ENCODE results near the gene PNMA8C.
"Not testable (repeated sequence)": the region's sequence is repeated elsewhere in the genome, so short reads cannot be mapped to it uniquely, and the experiment has no call there.

PNMA8C gene

GRCh38 chr19:46411088-46411924 lies 17.4 kb downstream of the PNMA8C start:
- no peak for DNase-seq (ENCODE audit: low spot score)

- no peak for DNase-seq (ENCODE audit: low spot score)
Observed at GRCh38 chr19:46410205-46411087, 18.3 kb downstream of the PNMA8C start.

DNA sequence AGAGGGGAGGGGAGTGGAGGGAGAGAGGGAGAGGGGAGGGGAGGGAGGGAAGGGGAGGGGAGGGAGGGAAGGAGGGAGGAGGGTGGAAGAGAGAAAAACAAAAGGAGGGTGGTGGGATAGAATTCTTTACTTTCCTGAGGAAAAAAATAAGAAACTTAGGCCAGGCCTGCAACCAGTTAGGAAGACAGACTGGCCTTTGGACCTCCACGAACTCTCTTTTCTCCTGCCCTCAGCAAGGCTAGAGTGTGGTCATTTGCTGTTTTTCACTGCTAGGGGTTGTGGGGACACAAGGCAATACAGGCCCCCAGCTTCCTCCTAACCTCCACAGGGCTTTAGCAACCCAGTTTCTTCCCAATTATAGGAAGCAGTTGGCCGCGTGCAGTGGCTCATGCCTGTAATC lies 19.5 kb downstream of the PNMA8C start:
- no peak for DNase-seq (ENCODE audit: low spot score)

- DNase-seq (ENCODE audit: low spot score): no peak
Observed at GRCh38 chr19:46408664-46409039, 20.1 kb downstream of the PNMA8C start.

GRCh38 chr19:46407856-46408663 lies 20.7 kb downstream of the PNMA8C start:
- no peak for DNase-seq (ENCODE audit: low spot score)

DNA sequence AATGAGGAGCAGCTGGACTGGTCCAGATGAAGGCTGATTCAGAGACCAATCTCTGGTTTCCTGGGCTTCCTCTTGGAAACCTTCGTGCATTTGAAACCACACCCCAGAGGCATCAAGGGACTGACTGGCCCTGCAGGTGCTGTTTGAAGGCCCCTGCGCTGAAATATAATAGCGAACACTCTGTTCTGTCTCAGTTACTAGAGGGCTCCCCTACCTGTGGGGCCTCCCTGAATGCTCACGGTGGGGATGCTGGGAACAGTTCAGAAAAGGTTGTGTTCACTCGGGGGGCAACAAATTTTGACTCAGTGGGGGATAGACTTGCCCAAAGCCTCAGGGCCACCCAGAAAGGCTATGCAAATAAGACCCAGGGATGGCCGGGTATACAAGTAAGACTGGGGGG lies 21.8 kb downstream of the PNMA8C start:
- no peak for DNase-seq (ENCODE audit: low spot score)

DNA sequence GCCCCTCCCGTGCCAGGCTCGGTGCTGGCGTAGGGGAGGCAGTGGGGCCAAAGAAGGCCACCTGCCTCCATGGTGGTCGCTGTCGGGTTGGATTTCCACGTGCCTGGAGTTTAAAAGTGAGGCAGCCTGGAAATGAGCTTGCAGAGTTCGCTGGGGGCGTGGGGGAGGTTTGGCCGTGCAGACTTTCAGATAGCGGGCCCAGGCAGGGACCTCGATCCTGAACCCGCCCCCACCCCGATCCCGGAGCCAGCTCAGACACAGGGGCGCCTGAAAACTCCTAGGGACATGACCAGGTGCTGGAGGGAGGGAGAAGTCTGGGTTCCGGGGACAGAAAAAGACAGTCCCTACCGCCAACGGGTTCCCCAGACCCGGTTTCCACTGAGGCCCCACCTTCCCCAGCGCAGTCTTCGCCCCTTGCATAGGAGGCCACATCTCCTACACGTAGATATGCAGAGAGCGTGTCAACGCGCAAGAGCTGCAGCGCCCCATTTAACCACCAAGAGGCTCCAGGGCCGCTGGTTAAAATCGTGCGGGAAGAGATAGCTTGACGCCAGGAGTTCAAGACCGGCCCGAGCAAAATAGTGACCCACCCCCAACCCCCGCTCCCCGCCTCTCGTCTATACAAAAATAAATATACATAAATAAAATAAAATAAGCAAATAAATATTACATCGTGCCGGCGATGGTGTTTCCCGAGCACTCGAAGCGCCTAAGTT lies 23.8 kb downstream of the PNMA8C start:
- DNase-seq (ENCODE audit: low spot score): no peak

DNA sequence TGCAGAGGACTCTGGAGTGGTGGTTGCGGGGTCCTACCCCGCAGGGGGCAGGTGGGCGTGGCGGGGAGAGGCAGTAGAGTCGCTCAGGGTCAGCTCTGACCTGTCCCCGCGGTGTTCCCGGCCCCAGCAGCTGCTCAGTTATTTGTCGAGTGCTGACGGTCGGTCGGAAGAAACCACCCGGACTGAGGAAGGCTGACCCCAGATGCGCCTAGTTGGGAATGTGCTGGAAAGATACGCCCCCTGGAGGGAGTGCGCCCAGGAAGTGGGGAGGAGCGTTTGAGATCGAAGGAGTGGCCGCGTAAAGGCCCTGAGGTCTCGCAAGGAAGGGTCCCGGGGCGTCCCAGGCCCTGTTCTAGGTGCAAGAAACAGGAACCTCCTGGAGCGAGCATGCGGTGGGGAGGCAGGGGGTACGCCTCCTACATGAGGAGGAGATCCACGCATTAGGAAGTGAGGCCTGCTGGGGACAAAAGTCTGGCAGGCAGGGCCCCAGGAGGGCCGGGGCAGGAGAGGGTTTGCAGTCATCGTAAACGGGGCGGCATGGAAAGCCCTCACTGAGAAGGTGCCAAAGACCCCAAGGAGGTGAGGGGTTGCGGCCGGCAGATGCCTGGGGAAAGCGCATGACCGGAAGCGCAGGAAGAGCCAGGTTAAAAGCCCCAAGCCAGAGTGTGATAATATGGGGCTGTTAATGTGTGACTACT lies 24.5 kb downstream of the PNMA8C start:
- no peak for DNase-seq (ENCODE audit: low spot score)

DNA sequence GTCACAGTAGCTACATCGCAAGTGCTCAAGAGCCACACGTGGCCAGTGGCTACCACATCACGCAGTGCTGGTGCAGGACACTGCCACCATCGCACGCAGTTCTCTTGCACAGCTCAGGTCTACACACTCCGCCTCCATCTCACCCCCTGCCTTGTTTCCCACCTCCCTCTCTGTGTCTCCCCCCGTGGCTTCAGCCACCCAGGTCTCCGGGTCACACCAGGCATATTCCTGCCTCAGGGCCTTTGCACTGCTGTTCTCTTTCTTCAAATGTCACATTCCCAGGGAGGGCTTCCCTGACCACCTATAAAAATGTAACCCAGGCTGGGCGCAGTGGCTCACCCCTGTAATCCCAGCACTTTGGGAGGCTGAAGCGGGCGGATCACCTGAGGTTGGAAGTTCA lies 26.0 kb downstream of the PNMA8C start:
- no peak for DNase-seq (ENCODE audit: low spot score)

DNA sequence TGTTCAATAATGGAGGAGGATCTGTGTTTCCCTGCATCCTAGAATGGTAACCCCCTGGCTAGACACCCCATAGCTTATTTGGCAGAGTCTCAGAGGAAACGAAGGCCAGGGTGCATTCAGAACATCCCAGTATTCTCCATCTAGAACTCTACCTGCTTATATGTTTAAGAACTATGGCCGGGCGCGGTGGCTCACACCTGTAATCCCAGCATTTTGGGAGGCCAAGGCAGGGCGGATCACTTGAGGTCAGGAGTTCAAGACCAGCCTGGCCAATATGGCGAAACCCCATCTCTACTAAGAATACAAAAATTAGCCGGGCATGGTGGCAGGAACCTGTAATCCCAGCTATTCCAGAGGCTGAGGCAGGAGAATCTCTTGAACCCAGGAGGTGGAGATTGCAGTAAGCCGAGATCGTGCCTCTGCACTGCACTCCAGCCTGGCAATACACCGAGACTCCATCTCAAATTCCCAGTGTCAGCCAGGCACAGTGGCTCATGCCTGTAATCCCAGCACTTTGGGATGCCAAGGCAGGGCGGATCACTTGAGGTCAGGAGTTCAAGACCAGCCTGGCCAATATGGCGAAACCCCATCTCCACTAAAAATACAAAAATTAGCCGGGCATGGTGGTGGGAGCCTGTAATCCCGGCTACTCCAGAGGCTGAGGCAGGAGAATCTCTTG lies 30.8 kb downstream of the PNMA8C start:
- not testable (repeated sequence) for DNase-seq (ENCODE audit: low spot score)

DNA sequence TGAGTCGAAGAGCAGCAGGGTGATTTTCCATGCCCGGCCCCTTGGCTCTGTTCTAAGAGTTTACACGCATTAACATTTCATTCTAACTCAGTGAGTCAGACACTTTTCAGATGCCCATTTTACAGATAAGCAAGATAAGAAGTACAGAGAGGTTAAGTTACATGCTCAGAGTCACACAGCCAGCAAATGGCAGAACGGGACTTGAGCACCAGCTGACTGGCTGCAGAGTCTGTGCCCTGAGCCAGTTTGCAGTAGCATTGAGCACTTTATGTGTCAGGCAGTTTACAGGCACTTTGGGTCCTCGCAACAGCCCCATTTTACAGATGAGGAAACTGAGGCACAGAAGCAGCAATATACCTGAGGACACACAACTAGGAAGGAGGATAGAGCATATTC lies 34.3 kb downstream of the PNMA8C start:
- no peak for DNase-seq (ENCODE audit: low spot score)

DNA sequence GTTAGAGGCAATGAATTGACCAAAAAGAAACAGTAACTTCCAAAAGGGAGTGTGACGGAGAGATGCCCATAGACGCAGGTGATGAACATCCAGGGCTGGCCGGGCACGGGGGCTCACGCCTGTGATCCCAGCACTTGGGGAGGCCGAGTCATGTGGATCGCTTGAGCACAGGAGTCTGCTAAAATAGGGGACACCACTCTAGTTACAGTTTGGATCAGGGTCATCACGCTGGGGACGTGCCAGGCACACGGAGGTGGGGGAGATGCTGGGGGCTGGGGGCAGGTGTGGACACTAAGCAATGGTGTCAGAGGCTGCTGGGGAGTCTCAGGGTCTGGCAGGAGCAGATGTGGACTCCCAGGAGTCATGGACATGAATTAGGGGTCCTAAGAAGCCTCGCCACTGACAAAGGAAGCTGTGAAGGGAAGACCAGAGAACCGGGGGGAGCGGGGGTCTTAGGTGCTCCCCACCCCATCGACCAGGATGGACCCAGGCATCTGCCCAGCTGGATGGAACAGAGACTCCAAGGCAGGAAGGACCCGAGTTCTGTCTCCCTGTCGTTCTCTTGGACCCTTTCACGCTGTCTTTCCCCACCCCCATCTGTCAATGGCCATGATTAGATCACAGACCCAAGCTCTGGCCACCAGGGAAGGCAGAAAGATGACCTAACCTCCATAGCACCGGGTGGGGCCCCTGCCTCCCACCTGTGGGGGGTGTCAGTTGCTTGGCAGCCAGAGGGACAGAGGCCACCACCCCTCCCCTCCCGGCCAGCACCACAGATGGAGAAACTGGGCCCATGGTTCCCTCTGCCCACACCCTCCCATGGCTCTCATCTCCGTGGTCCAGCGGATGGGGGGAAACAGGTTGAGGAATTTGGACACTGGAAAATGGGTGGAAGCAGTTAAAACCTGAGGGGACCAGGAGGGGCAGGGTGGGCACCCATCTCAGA lies 35.0 kb downstream of the PNMA8C start:
- no peak for DNase-seq (ENCODE audit: low spot score)

DNA sequence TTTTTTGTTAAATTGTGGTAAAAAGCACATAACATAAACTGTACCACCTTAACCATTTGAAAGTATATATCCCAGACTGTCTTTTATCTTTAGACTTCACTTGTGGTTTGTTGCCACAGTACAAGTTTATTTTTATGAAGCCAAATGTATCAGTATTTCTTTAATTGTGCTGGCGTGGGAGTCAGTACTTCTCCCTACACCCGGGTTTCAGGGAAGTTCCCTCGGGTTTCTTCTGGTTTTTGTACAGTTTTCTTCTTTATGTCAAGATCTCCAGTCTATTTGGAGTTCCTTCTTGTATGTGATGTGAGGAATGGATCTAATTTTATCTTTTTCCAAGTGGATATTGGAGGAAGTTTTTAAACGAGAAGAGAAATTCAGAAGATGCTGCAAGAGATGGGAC lies 35.9 kb downstream of the PNMA8C start:
- no peak for DNase-seq (ENCODE audit: low spot score)

- DNase-seq (ENCODE audit: low spot score): no peak
Observed at GRCh38 chr19:46392252-46392801, 36.4 kb downstream of the PNMA8C start.

DNA sequence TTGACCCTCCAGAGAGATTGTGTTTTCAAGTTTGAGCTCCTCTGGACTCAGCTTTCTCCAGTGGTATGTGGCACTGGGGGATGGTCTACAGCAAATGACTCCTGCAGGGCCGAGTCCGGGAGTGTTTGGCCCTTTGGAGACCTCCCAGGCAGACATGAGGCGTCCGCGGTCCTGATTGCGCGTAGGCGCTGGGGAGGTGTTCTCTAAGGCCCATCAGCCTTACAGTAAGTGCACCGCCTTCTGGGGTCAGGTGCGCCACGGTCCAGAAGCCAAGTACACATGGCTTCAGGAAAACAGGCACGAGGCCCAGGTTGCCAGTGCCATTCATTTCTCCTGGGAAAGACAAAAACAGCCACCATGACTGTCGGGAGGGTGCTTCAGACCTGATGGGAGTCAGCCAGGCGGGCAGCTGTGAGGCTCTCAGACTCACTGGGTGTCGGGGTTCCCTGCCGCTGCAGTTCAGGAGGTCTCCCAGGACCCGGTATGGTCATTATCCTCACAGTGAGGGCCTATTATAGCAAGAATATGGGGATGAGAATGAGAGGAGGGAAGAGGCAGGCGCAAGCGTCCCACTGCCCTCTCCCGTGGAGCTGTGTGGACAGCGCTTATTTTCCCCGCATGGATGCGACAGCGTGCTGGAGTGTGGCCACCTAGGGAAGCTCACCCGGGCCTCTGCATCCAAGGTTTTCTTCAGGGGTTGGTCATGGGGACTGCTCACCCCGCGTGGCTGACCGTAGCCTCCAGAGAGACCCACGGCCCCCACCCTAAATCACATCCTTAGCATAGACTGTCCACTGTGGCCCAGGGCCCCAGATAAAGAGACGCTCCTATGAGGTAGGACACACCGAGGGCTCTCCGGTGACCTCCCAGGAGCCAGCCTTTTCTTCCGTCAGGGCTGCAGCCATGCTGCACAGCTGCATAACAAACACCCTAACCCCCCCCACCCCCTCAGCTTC lies 37.2 kb downstream of the PNMA8C start:
- DNase-seq (ENCODE audit: low spot score): no peak

DNA sequence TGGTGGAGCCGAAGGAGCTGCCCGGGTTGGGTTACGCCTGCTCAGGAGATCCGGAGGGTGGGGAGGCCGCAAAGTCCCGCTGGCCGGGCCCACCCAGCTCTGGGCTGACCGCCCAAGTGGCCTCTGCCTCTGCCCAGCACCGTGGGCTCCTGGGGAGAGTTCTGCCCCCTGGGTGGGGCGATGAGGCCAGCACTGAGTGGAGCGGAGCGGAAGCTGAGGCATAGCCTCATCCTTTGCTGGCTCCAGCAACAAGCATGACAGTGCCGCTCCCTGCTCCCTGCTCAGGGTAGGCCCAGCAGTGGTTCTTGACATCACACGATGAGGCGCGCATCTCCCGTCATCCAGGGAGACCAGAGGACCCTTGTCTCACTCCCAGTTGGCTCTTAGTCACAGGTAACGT lies 37.9 kb downstream of the PNMA8C start:
- DNase-seq (ENCODE audit: low spot score): no peak

DNA sequence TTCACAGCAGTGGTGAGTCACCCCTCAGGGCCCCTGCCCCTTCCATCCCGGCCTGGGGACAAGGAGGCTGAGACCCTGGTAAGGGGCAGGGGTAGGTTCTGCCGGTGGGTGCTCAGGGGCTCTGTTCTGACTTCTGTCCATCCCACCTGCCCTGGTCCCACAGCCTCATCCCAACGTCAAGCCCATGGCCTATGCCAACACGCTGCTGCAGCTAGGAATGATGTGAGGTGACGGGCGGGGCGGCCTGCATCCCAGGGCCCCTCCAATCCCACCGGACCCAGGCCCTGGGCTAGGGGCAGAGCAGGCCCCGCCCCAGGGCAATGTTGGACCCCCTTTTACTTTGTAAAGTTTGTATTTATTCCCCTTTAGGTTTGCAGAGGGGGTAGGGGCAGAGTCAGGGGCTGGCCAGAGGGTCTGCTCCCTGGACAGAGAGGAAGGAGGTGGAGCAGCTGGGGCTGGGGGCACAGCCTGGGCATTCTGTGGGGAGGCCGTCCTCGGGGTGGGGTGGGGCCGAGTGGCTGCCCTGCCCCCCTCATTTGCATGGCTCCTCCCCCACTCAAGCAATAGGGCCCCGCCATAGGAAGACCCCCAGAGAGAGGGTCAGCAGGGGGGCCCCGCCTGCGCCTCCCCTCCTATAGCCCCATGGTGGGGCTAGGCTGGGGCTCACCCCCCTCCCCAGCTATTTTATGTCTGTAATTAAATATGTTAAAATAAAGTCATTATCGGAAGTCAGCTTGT lies 38.4 kb downstream of the PNMA8C start:
- DNase-seq (ENCODE audit: low spot score): no peak
